Left forelimb (tissue), 1 donor: ENCODE measurements around the gene MFAP5.
"Not testable (repeated sequence)": the region's sequence is repeated elsewhere in the genome, so short reads cannot be mapped to it uniquely, and the experiment has no call there.

Experiments used
- DNase-seq: peaks from one replicate; pipeline ENCODE4 v3.0.0-alpha.2; 2018; ENCODE audit warnings: low spot score

Gene MFAP5

DNA sequence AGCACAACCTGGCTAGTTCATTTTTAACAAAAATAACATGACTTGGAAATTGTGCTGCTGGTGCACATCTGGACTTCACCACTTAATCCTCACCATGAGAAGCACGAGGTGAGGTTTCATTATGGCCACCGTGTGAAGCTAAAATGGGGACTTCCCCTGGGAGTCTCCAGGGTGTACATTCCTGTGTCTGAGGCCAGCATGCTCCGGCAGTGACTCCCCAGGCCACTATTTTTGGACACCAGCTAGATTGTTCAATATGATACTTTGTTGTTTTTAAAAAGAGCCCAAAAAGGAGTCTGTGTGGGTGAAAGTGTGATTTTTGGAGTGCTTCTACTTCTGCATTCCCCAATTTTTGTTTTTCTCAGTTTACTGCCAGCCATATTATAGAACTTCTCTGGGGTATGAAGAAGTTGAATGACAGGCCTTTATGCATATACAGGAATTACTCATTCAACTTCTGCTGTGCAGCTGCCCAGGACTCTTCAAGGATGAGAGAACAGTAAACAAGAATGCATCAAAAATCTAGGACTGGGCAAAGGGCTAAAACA, 33.1 kb downstream of the MFAP5 start:
- DNase-seq: no peak

DNA sequence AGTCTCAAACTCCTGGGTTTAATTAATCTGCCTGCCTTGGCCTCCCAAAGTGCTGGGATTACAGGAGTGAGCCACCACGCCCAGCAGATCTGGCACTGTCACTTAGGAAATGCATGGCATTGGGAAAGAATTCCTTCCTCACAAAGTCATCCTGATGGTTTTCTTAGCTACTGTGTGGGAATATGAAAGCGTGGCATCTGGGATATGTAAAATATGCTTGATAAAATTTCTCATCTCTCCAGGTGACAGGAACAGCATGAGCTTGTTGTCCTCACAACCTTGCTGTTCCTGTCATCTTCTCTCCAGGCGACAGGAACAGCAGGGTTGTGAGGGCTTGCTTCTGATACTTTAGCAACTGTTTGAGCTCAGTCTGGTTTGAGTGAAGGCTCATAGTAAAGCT, 33.9 kb downstream of the MFAP5 start:
- DNase-seq: no peak

DNA sequence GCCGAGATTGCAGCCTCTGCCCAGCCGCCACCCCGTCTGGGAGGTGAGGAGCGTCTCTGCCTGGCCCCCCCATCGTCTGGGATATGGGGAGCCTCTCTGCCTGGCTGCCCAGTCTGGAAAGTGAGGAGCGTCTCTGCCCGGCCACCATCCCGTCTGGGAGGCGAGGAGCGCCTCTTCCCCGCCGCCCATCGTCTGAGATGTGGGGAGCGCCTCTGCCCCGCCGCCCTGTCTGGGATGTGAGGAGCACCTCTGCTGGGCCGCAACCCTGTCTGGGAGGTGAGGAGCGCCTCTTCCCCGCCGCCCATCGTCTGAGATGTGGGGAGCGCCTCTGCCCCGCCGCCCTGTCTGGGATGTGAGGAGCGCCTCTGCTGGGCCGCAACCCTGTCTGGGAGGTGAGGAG, 37.9 kb downstream of the MFAP5 start:
- not testable (repeated sequence) for DNase-seq

DNA sequence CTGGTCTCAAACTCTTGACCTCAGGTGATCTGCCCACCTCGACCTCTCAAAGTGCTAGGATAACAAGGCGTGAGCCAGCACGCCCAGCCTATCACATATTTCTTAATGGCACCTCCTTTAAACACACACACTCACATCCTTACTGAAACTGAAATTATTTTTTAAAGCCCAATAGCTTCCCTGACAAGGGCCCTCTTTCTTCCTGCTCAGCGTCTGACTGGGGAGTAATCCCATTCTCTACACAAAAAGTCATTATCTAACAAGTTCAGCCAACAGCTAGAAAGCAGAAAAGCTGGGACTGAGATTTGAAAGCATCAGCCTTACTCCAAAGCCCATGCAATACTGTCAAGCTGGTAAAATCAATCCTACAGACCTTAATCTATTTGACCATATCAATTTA, 40.0 kb downstream of the MFAP5 start:
- DNase-seq: no peak

DNA sequence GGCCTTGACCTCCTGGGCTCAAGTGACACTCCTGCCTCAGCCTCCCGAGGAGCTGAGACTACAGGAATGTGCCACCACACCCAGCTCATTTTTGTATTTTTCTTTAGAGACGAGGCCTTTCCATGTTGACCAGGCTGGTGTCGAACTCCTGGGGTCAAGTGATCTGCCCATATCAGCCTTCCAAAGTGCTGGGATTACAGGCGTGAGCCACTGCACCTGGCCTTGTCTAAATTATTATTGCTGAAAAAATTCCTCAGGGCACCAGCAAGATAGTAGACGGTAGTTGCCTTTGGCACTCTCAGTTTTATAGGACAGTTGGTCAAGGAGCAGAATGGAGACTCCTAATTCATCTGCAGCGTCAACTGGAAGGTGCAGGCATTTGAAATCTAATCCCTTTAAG, 47.4 kb downstream of the MFAP5 start:
- no peak for DNase-seq

DNA sequence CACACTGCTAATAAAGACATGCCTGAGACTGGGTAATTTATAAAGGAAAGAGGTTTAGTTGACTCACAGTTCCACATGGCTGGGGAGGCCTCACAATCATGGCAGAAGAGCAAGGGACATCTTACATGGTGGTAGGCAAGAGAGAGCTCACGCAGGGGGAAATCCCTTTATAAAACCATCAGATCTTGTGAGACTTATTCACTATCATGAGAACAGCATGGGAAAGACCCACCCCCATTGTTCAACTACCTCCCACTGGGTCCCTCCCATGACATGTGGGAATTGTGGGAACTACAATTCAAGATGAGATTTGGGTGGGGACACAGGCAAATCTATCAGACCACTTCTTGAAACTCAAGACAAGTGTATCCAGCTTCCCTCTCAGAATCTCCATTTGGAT, 48.7 kb downstream of the MFAP5 start:
- DNase-seq: not testable (repeated sequence)

DNA sequence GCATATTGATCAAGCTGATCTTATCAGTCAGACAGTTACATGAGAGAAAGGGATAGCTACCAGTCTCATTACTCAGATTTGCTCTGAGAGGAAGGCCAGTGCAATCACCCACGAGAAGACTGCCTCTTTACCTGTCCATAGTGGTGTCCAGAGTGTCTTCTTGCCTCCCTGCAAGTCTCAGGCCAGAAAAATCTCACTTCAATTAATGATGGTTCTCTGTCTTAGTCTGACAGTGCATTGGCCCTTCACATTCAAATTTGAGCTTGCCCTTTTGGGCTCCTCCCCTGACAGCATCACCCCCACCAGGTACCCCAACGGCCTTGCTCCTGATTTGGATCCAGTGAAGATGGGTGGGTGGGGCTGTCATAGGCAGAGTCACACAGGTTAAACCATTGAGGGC, 50.0 kb downstream of the MFAP5 start, which contains the start of gene AICDA:
AICDA (minus strand) TSS at position 231 of the 400 bp plus-strand sequence; CDS start at position 139, 92 bp downstream.
- DNase-seq: no peak

DNA sequence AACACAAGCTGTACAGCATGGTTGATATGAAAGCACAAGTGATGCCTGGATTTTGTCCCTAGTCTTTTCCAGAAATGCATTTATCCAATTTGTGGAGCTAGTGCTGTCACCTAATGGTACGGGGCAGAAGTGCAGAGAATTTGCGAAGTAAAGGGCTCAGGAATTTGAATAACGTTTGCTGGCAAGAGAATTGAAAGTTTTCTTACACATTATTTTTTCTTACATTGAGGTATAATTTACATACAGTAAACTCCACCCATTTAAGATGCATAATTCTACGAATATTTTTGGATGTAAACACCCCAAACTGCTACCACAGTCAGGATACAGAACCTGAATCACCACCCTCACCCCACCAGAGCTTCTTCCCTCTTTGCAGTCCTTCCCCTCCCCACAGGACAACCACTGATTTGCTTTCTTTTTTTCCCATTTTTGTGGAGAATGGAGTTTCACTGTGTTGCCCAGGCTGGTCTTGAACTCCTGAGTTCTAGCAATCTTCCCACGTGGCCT, 53.5 kb downstream of the MFAP5 start:
- DNase-seq: no peak

DNA sequence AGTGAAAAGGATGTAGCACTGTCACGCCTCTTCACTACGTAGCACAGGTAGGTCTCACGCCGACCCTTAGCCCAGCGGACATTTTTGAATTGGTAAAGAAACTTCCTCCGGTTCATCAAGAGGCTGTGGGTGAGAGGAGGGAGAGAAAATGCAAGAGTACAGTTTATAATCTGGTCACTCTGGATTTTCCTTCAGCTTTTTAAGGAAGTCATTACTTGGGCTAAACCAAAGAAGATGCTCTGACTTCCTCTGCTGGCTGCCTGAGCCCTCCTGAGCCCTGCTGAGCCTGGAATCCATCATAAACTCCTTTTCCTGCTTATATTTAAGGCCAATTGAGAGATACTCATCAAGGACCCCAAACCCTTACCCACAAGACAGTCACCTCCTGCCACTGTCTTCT, 55.7 kb downstream of the MFAP5 start:
- DNase-seq: no peak

DNA sequence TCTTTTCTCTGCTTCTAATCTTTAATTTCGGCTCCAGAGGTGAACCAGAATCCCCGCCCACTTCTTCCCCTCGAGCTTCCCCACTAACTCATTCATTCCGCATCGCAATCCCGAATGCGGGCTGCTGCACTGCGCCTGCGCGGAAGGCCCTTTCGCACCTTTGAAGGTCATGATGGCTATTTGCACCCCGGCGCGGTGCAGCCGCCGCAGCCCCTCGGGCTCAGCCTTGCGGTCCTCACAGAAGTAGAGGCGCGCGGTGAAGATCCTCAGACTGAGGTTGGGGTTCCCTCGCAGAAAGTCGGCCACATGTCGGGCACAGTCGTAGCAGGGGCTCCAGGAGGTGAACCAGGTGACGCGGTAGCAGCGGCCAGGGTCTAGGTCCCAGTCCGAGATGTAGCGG, 57.6 kb downstream of the MFAP5 start:
- no peak for DNase-seq

DNA sequence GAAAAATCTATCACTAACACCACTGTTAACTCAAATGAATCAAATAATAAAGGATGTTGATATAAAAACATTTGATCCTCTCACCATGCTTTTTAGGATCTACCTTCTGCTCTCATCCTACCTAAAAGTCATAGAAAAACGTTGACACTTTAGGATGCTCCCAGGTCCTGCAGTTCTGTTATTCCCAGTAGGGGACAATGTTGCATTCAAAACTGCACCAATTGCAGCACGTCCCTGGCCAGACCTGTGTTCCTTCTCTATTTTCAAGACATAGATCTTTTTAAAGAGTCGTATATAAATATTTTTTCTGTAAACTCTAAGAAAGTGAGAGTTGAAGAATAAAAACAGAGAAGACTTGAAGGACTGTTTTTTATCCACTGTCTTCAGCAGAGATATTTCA, 58.8 kb downstream of the MFAP5 start:
- no peak for DNase-seq

DNA sequence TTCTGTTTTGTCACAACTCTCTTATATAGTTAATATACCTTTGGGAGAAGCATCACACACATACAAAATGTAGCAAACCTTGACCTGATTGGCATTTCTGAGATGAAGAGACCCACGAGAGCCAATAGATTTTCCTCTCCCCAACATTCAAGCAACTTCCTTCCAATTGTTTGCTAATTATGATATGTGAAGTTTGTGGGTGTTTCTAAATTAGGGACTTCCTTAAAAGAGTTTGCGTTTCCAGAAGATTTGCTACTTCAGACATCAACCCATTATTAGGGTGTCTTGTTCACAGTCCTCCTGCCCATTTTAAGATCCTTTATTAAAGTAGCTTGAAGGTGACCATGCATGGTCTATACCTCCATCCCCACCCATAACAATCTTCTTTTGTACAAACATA, 59.3 kb downstream of the MFAP5 start:
- no peak for DNase-seq

DNA sequence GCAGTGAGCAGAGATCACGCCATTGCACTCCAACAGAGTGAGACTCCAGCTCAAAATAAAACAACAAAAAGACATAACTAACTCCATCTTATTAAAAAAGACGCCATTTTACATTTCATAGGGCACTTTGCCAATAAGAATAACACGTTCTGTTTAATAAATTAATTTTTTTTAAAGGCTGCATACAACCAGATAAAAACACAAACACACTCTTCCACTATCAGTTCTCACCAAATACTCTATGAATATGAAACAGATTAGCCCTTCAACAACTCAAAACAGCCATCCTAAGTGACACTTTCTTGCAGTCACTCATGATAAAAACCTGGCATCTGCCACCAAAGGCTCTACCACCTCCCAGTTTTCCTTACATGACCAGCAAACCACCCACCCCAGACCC, 66.1 kb downstream of the MFAP5 start:
- DNase-seq: no peak
